A673 (cell line): ENCODE measurements around the gene KCNQ1OT1. TPM values are rescaled to one million over a fixed set of nuclear protein-coding genes. Genes with fewer than 3 reads are reported as not detected.

Source experiments
- BruUV-seq: library from RNA; stranded (reverse); fragments of 400-500 nt; replicated peaks from 2 replicates; lab custom pipeline; 2021; lab: Mats Ljungman, UMichigan
- CTCF ChIA-PET: fragments of 300-600 bp; sonication (Branson Sonifier 250); formaldehyde crosslinking; loops from one replicate; lab custom pipeline; 2022; ENCODE audit warnings: antibody characterized with exemption; lab: Charles Lee
- POLR2A ChIA-PET: fragments of 300-600 bp; sonication (Branson Sonifier 250); formaldehyde crosslinking; loops from one replicate; lab custom pipeline; 2022; ENCODE audit warnings: antibody characterized with exemption; ENCODE audit not compliant: low non-redundant PET; lab: Charles Lee
- DNase-seq: peaks from one replicate; pipeline ENCODE4 v3.0.0-alpha.2; 2015; ENCODE audit warnings: low spot score
- H3K27ac ChIP-seq: fragments of 200-600 bp; sonication (generic); 2 replicates; pipeline ENCODE4 v1.5.1; 2016; ENCODE audit warnings: mixed run types, low read depth, mild to moderate bottlenecking, mixed read lengths, antibody characterized with exemption, low read length; ENCODE audit not compliant: poor library complexity, severe bottlenecking
- H3K27me3 ChIP-seq: fragments of 200-600 bp; sonication (generic); replicated peaks from 2 replicates; pipeline ENCODE4 v1.6.1; 2017; ENCODE audit warnings: mixed run types, low read depth, mild to moderate bottlenecking, mixed read lengths, antibody characterized with exemption, low read length; ENCODE audit not compliant: insufficient read depth, poor library complexity
- H3K36me3 ChIP-seq: fragments of 200-600 bp; sonication (generic); 2 replicates; pipeline ENCODE4 v1.6.1; 2016; ENCODE audit warnings: mixed run types, mild to moderate bottlenecking, mixed read lengths, antibody characterized with exemption, low read length; ENCODE audit not compliant: insufficient read depth, poor library complexity, severe bottlenecking
- H3K4me1 ChIP-seq: fragments of 200-600 bp; sonication (generic); 2 replicates; pipeline ENCODE4 v1.6.1; 2017; ENCODE audit warnings: mixed run types, mild to moderate bottlenecking, mixed read lengths, antibody characterized with exemption, low read length; ENCODE audit not compliant: insufficient read depth, poor library complexity, severe bottlenecking
- H3K4me3 ChIP-seq: fragments of 200-600 bp; sonication (generic); 2 replicates; pipeline ENCODE4 v1.5.1; 2016; ENCODE audit warnings: low read depth, mixed run types, mild to moderate bottlenecking, mixed read lengths, low read length; ENCODE audit not compliant: poor library complexity, severe bottlenecking
- H3K9me3 ChIP-seq: fragments of 200-600 bp; sonication (generic); 2 replicates; pipeline ENCODE4 v1.6.1; 2016; ENCODE audit warnings: mixed run types, low read depth, mild to moderate bottlenecking, mixed read lengths, antibody characterized with exemption, low read length; ENCODE audit not compliant: poor library complexity, severe bottlenecking
- EZH2 ChIP-seq: fragments of 200-600 bp; sonication (generic); IDR thresholded peaks from 2 replicates; pipeline ENCODE4 v1.6.1; 2017; ENCODE audit warnings: borderline replicate concordance, low read depth, mild to moderate bottlenecking, mixed read lengths, antibody characterized with exemption, low read length; ENCODE audit not compliant: poor library complexity, severe bottlenecking
- intact Hi-C: fragments of 100-400 bp; cut with micrococcal nuclease; formaldehyde crosslinking; loops from one replicate; pipeline ENCODE4 v1.10.0; 2022; ENCODE audit not compliant: unreplicated experiment
- total RNA-seq: library from RNA; stranded (reverse); gene quantifications from 2 replicates; pipeline ENCODE4 v1.2.3, GENCODE V29; 2021
- TF ChIP-seq, protein P1 (sequence below): fragments of 300-800, 200-600 bp; sonication (generic); conservative IDR thresholded peaks from 2 replicates; pipeline ENCODE4 v1.5.1; 2017; ENCODE audit warnings: low read depth, mild to moderate bottlenecking, antibody characterized with exemption, low read length, moderate library complexity, mixed read lengths

KCNQ1OT1 gene
- total RNA-seq, 1 experiment from 2014 or later, result 4.0 TPM

DNA sequence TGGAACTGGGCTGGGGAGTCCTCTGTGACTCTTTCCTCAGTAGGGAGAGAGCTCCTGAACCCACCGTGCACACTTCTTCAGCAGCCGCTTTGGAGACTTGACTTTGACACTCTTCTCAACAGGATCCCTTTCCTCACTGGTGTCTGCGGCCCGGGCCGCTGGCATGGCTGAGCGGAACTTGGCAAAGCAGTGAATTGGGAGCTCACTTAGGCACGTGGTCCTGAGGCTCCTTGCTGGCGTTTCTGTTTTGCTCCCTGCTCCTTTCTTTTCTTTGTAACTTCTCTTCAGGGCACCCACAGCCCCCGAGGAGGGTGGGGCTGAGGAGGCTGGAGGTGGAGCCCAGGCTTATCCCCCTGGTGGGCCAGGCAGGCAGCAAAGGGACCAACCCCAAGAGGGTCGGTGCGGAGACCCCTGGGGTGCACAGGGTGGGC is 8.4 kb upstream of the KCNQ1OT1 start:
- ChIA-PET POLR2A (interaction anchor here (1.0 kb wide), 1 partner anchor 8 kb away, joined by 3 read pairs; the partner anchor contains the start of gene KCNQ1OT1), CTCF (no interaction called here)
- DNase-seq, result no peak
- H3K4me1 ChIP-seq, result peaks cover 14% of the 10 kb centered on the region
- BruUV-seq, result no TSS peak
- TF ChIP-seq EZH2, result no peak
- TF ChIP-seq, protein P1, sequence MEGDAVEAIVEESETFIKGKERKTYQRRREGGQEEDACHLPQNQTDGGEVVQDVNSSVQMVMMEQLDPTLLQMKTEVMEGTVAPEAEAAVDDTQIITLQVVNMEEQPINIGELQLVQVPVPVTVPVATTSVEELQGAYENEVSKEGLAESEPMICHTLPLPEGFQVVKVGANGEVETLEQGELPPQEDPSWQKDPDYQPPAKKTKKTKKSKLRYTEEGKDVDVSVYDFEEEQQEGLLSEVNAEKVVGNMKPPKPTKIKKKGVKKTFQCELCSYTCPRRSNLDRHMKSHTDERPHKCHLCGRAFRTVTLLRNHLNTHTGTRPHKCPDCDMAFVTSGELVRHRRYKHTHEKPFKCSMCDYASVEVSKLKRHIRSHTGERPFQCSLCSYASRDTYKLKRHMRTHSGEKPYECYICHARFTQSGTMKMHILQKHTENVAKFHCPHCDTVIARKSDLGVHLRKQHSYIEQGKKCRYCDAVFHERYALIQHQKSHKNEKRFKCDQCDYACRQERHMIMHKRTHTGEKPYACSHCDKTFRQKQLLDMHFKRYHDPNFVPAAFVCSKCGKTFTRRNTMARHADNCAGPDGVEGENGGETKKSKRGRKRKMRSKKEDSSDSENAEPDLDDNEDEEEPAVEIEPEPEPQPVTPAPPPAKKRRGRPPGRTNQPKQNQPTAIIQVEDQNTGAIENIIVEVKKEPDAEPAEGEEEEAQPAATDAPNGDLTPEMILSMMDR, result no peak
- intact Hi-C loops, result no loop called here
- no peaks in the 10 kb centered on the region for H3K27me3 ChIP-seq
- no peaks in the 10 kb centered on the region for H3K36me3 ChIP-seq
- no peak overlapping the region for H3K4me3 ChIP-seq
- H3K27ac ChIP-seq, result no peak overlapping the region
- no peaks in the 10 kb centered on the region for H3K9me3 ChIP-seq

DNA sequence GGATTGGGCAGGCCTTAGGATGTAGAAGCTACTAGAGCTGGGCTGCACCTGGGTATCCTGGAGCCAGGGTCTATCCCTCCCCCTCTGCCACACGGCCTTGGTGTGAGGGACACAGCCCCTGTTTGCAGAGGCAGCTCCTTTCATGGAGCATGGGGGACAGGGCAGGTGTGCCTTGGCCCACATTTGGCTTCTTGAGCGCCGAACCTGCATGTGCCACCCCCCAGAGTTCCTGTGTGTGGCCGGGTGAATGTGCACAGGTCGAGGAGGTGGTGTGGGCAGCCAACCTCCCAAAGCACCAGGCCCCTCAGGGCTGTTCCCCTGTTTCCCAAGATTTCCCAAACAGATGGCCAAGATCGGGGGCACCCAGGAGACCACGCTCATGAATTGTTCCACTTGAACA is 7.9 kb upstream of the KCNQ1OT1 start:
- ChIA-PET POLR2A (no interaction called here), CTCF (no interaction called here)
- BruUV-seq, result no TSS peak
- no peak overlapping the region for H3K4me3 ChIP-seq
- intact Hi-C loops, result no loop called here
- no peaks in the 10 kb centered on the region for H3K27me3 ChIP-seq
- DNase-seq, result no peak
- H3K36me3 ChIP-seq, result no peaks in the 10 kb centered on the region
- TF ChIP-seq, protein P1, result no peak
- no peak for TF ChIP-seq EZH2
- H3K27ac ChIP-seq, result no peak overlapping the region
- no peaks in the 10 kb centered on the region for H3K9me3 ChIP-seq
- H3K4me1 ChIP-seq, result peaks cover 18% of the 10 kb centered on the region

DNA sequence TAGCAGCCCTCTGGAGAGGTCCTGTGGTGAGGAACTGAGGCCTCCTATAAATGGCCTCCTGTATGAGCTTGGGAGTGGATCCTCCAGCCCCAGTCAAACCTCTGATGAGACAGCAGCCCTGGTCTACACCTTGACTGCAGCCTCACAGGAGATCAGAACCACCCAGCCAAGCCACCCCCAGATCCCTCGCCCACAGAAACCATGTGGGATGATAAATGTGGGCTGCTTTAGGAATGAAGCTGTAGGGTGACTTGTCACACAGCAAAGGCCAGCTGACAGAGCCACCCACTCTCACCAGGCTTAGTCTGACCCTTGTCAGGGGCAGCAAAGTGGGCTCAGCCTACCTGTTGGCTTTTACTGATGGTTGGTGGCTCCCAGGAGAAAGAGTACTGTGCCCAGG is 6.5 kb upstream of the KCNQ1OT1 start:
- no peak overlapping the region for H3K4me3 ChIP-seq
- peaks cover 21% of the 10 kb centered on the region for H3K4me1 ChIP-seq
- no peaks in the 10 kb centered on the region for H3K36me3 ChIP-seq
- ChIA-PET CTCF (no interaction called here), POLR2A (no interaction called here)
- intact Hi-C loops, result no loop called here
- BruUV-seq, result no TSS peak
- no peaks in the 10 kb centered on the region for H3K9me3 ChIP-seq
- no peak for DNase-seq
- no peak overlapping the region for H3K27ac ChIP-seq
- no peak for TF ChIP-seq EZH2
- TF ChIP-seq, protein P1, result no peak
- no peaks in the 10 kb centered on the region for H3K27me3 ChIP-seq
